Loucy (cell line): ENCODE results near the gene FMO1.

Source experiments
- H2AFZ ChIP-seq: fragments of 200-600 bp; sonication (generic); 2 replicates; pipeline ENCODE4 v1.6.0; 2016; ENCODE audit warnings: antibody characterized with exemption, mild to moderate bottlenecking, low read length, moderate library complexity
- H3F3A ChIP-seq: fragments of 200-600 bp; 2 replicates; pipeline ENCODE4 v1.6.0; 2016; ENCODE audit warnings: antibody characterized with exemption, low read depth, mild to moderate bottlenecking
- H3K27me3 ChIP-seq: fragments of 200-600 bp; sonication (generic); 2 replicates; pipeline ENCODE4 v1.6.1; 2014; ENCODE audit warnings: low read length, mild to moderate bottlenecking; ENCODE audit not compliant: insufficient read depth, poor library complexity, severe bottlenecking
- H3K36me3 ChIP-seq: fragments of 200-600 bp; sonication (generic); 2 replicates; pipeline ENCODE4 v1.6.1; 2016; ENCODE audit warnings: low read length; ENCODE audit not compliant: insufficient read depth
- H3K4me1 ChIP-seq: fragments of 200-600 bp; sonication (generic); 2 replicates; pipeline ENCODE4 v1.5.1; 2014; ENCODE audit warnings: low read length, mild to moderate bottlenecking; ENCODE audit not compliant: insufficient read depth, poor library complexity, severe bottlenecking
- H3K4me2 ChIP-seq: fragments of 200-600 bp; sonication (generic); 2 replicates; pipeline ENCODE4 v1.6.0; 2014; ENCODE audit warnings: antibody characterized with exemption, low read length, low read depth, mild to moderate bottlenecking; ENCODE audit not compliant: poor library complexity, severe bottlenecking
- H3K4me3 ChIP-seq: fragments of 200-600 bp; sonication (generic); 2 replicates; pipeline ENCODE4 v1.5.1; 2014; ENCODE audit warnings: low read length, mild to moderate bottlenecking, mixed read lengths; ENCODE audit not compliant: poor library complexity, severe bottlenecking
- H3K79me2 ChIP-seq: fragments of 200-600 bp; sonication (generic); 2 replicates; pipeline ENCODE4 v1.6.1; 2014; ENCODE audit warnings: low read length; ENCODE audit not compliant: insufficient read depth
- H3K9ac ChIP-seq: fragments of 200-600 bp; sonication (generic); 2 replicates; pipeline ENCODE4 v1.6.0; 2014; ENCODE audit warnings: mild to moderate bottlenecking, low read depth, low read length, moderate library complexity; ENCODE audit not compliant: poor library complexity, severe bottlenecking
- H3K9me2 ChIP-seq: fragments of 200-600 bp; sonication (generic); replicated peaks from 2 replicates; pipeline ENCODE4 v1.6.1; 2016; ENCODE audit warnings: low read depth, low read length, mixed read lengths
- H3K9me3 ChIP-seq: fragments of 200-600 bp; sonication (generic); 2 replicates; pipeline ENCODE4 v1.6.1; 2014; ENCODE audit warnings: mild to moderate bottlenecking, antibody characterized with exemption, low read length, low read depth; ENCODE audit not compliant: insufficient read depth
- H4K20me1 ChIP-seq: fragments of 200-600 bp; sonication (generic); 2 replicates; pipeline ENCODE4 v1.6.0; 2014; ENCODE audit warnings: antibody characterized with exemption, low read length, mild to moderate bottlenecking; ENCODE audit not compliant: insufficient read depth, poor library complexity, severe bottlenecking
- CTCF ChIP-seq: fragments of 200-600 bp; sonication (generic); conservative IDR thresholded peaks from 2 replicates; pipeline ENCODE4 v1.5.1; 2014; ENCODE audit warnings: mild to moderate bottlenecking, antibody characterized with exemption, low read length
- EZH2phosphoT487 ChIP-seq: fragments of 200-600 bp; IDR thresholded peaks from 2 replicates; pipeline ENCODE4 v1.6.1; 2018; ENCODE audit warnings: antibody characterized with exemption, mild to moderate bottlenecking, moderate library complexity, borderline replicate concordance

The FMO1 gene

GRCh38 chr1:171300401-171300800 lies 52.1 kb downstream of the FMO1 start:
- TF ChIP-seq EZH2phosphoT487 (no peak), CTCF (no peak)
- Histone ChIP-seq H3K4me1 (no peaks in the 10 kb centered on the region), H3K79me2 (no peaks in the 10 kb centered on the region), H3F3A (no peaks in the 10 kb centered on the region), H3K9me2 (no peaks in the 10 kb centered on the region), H2AFZ (no peak overlapping the region), H3K4me2 (no peak overlapping the region), H3K9ac (no peak overlapping the region), H3K9me3 (peaks cover 17% of the 10 kb centered on the region), H4K20me1 (no peaks in the 10 kb centered on the region), H3K36me3 (no peaks in the 10 kb centered on the region), H3K4me3 (no peak overlapping the region), H3K27me3 (no peaks in the 10 kb centered on the region)

- Histone ChIP-seq H4K20me1 (no peaks in the 10 kb centered on the region), H3K4me3 (no peak overlapping the region), H3K9ac (no peak overlapping the region), H3K27me3 (no peaks in the 10 kb centered on the region), H3K9me2 (no peaks in the 10 kb centered on the region), H3K4me1 (peaks cover 10% of the 10 kb centered on the region), H3K4me2 (no peak overlapping the region), H2AFZ (no peak overlapping the region), H3K36me3 (no peaks in the 10 kb centered on the region), H3F3A (no peaks in the 10 kb centered on the region), H3K9me3 (no peaks in the 10 kb centered on the region), H3K79me2 (no peaks in the 10 kb centered on the region)
- TF ChIP-seq EZH2phosphoT487 (no peak), CTCF (no peak)
Observed at GRCh38 chr1:171310661-171311087, 62.4 kb downstream of the FMO1 start.

GRCh38 chr1:171311771-171312558 lies 63.7 kb downstream of the FMO1 start:
- H3K36me3 ChIP-seq, result no peaks in the 10 kb centered on the region
- H3F3A ChIP-seq, result no peaks in the 10 kb centered on the region
- no peaks in the 10 kb centered on the region for H4K20me1 ChIP-seq
- no peaks in the 10 kb centered on the region for H3K79me2 ChIP-seq
- TF ChIP-seq CTCF (no peak), EZH2phosphoT487 (no peak)
- H2AFZ ChIP-seq, result no peak overlapping the region; the same call in 1 of the 2 replicates
- H3K9me3 ChIP-seq, result no peaks in the 10 kb centered on the region
- H3K27me3 ChIP-seq, result no peaks in the 10 kb centered on the region
- no peak overlapping the region for H3K4me3 ChIP-seq
- H3K9me2 ChIP-seq, result no peaks in the 10 kb centered on the region
- no peak overlapping the region for H3K9ac ChIP-seq
- H3K4me1 ChIP-seq, result peaks cover 10% of the 10 kb centered on the region
- no peak overlapping the region for H3K4me2 ChIP-seq
